ENCODE data around the gene USPL1.

The USPL1 gene

GRCh38 chr13:30697177-30697953 lies 79.6 kb downstream of the USPL1 start:
- DNase-seq (ENCODE audit: low read depth), result no peak

DNA sequence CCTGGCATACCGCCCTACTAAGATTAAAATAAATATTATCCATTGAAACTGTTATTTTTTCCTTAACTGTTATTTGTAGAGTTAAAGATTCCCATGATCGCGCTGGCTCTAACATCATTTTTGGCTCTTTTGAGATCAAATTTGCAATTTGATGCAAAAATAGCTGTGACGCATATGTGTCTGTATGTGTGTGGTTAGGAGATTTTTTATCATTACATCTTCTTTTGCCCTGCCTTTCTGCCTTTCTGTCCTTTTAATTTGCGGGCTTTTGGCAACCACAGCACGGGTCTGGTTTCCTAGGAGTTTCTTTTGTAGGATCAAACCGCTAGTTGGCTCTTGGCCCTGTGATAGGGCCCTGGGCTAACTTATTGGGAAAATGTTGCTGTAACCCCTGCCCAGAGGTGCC lies 80.3 kb downstream of the USPL1 start:
- no peak for DNase-seq (ENCODE audit: low read depth)

- no peak for DNase-seq (ENCODE audit: low read depth)
These were observed 80.8 kb downstream of the USPL1 start for GRCh38 chr13:30698488-30699005.

- DNase-seq (ENCODE audit: low read depth), result no peak
These were observed 82.6 kb downstream of the USPL1 start for GRCh38 chr13:30700364-30700763.

DNA sequence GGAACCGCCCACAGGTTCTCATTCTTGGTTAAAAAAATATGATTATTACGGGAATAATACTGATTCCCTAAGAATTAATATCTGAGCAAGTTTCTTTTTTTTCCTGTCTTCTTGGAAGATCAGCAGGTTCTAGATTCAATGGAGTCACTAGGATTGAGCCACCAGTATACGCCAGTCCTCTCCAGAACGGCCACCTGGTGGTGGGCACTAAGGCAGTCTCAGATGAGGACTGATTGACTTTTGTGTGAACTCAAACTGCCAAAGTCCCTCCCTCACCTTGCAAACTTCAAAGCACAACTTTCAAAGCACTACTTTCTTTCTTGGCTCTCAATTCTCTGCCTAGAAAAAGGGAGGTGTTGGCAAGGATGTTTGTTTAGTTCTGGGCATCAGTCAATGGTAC lies 84.3 kb downstream of the USPL1 start:
- no peak for DNase-seq (ENCODE audit: low read depth)

GRCh38 chr13:30704596-30704995 lies 86.9 kb downstream of the USPL1 start:
- no peak for DNase-seq (ENCODE audit: low read depth)

- DNase-seq (ENCODE audit: low read depth), result no peak
These were observed 88.0 kb downstream of the USPL1 start for GRCh38 chr13:30705680-30706079.

- no peak for DNase-seq (ENCODE audit: low read depth)
These were observed 90.8 kb downstream of the USPL1 start for GRCh38 chr13:30708541-30708940.

Measured in stimulated activated CD8-positive, alpha-beta memory T cell treated with anti-CD3 and anti-CD28 coated beads, Interleukin-15, amount 100 ng/mL, for 1 hour (primary cell).